ENCODE data around the gene EMP2. TPM values are rescaled to one million over a fixed set of nuclear protein-coding genes. Genes with fewer than 3 reads are reported as not detected.

EMP2 gene
- total RNA-seq, 1 donor from 2014 or later: 70.7 TPM

DNA sequence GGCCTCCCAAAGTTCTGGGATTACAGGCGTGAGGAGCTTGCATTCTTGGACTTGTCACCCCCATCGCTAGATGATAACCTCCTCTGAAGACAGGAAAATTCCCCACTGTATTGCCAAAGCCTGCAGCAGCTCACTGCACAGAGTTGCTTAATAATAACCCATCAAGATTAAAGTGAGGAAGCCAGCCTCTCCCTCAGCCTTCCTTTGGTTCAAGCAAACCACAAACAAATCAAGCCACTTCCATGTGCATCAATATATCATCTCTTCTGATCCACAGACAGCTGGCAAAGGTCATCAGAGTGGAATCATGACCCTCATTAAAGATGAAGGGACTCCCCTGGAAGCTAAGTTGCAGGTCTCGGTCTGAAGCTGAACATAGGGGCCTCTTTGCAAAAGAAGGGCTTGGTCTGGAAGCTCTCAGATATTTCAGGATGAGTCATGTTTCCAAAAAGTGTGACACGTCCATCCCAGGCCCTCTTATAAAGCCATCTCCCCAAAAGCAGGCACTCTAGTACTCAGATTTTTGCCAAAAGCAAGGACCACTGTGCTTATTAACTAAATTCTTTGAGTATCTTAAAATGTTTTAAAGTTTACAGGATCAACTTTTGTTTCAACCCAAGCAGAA lies 4.8 kb downstream of the EMP2 start:
- Histone ChIP-seq H3K4me3 (no peak overlapping the region), H3K27me3 (no peaks in the 10 kb centered on the region), H3K36me3 (no peaks in the 10 kb centered on the region), H3K27ac (no peak overlapping the region), H3K4me1 (peaks cover 34% of the 10 kb centered on the region), H3K9me3 (no peaks in the 10 kb centered on the region)
- TF ChIP-seq POLR2A (IDR thresholded peaks at IDR 0.05): no peak
- TF ChIP-seq, protein P1, sequence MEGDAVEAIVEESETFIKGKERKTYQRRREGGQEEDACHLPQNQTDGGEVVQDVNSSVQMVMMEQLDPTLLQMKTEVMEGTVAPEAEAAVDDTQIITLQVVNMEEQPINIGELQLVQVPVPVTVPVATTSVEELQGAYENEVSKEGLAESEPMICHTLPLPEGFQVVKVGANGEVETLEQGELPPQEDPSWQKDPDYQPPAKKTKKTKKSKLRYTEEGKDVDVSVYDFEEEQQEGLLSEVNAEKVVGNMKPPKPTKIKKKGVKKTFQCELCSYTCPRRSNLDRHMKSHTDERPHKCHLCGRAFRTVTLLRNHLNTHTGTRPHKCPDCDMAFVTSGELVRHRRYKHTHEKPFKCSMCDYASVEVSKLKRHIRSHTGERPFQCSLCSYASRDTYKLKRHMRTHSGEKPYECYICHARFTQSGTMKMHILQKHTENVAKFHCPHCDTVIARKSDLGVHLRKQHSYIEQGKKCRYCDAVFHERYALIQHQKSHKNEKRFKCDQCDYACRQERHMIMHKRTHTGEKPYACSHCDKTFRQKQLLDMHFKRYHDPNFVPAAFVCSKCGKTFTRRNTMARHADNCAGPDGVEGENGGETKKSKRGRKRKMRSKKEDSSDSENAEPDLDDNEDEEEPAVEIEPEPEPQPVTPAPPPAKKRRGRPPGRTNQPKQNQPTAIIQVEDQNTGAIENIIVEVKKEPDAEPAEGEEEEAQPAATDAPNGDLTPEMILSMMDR (IDR thresholded peaks at IDR 0.05): no peak
- TF ChIP-seq POLR2AphosphoS5 (IDR thresholded peaks at IDR 0.05; ENCODE audit: insufficient read depth in 1 of 2, low read depth in 1 of 2): no peak
- no peak for DNase-seq (ENCODE audit: extremely low spot score in 2 of 2)
- intact Hi-C loops (cut with DNase I): no loop called here

DNA sequence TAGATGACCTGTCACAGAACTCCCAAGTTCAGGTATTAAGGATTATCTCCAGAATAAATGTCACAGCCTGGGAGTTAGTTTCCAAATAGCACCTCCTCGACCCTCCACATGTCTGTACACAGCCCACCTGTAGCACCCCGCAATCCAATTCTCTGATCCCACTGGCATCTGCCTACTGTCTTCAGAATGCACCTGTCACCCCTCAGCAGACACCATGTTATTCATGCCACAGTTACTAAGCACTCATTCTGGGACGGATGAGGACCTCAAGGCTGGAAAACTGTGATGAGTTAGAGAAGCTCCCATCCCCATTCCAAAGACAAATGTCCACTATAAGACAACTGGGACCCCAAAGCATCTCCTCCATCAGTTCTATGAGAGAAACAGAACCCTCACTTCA lies 7.8 kb downstream of the EMP2 start:
- H3K36me3 ChIP-seq: no peaks in the 10 kb centered on the region
- no peak overlapping the region for H3K27ac ChIP-seq
- no peak overlapping the region for H3K4me3 ChIP-seq
- DNase-seq (ENCODE audit: extremely low spot score in 2 of 2): no peak
- peaks cover 27% of the 10 kb centered on the region for H3K4me1 ChIP-seq
- no peaks in the 10 kb centered on the region for H3K27me3 ChIP-seq
- TF ChIP-seq POLR2A (IDR thresholded peaks at IDR 0.05) (no peak), POLR2AphosphoS5 (IDR thresholded peaks at IDR 0.05; ENCODE audit: insufficient read depth in 1 of 2, low read depth in 1 of 2) (no peak)
- TF ChIP-seq, protein P1 (IDR thresholded peaks at IDR 0.05): no peak
- intact Hi-C loops (cut with DNase I): no loop called here
- no peaks in the 10 kb centered on the region for H3K9me3 ChIP-seq

- DNase-seq (ENCODE audit: extremely low spot score in 2 of 2): no peak
- Histone ChIP-seq H3K27me3 (no peaks in the 10 kb centered on the region), H3K27ac (no peak overlapping the region), H3K36me3 (no peaks in the 10 kb centered on the region), H3K4me3 (no peak overlapping the region), H3K9me3 (no peaks in the 10 kb centered on the region), H3K4me1 (peaks cover 15% of the 10 kb centered on the region)
- intact Hi-C loops (cut with DNase I): no loop called here
- TF ChIP-seq POLR2AphosphoS5 (IDR thresholded peaks at IDR 0.05; ENCODE audit: insufficient read depth in 1 of 2, low read depth in 1 of 2) (no peak), POLR2A (IDR thresholded peaks at IDR 0.05) (no peak)
- TF ChIP-seq, protein P1 (IDR thresholded peaks at IDR 0.05): no peak
Observed at GRCh38 chr16:10571354-10571753, 9.0 kb downstream of the EMP2 start.

- Histone ChIP-seq H3K4me3 (no peak overlapping the region), H3K4me1 (peaks cover 26% of the 10 kb centered on the region), H3K27me3 (no peaks in the 10 kb centered on the region), H3K9me3 (no peaks in the 10 kb centered on the region), H3K27ac (no peak overlapping the region), H3K36me3 (no peaks in the 10 kb centered on the region)
- intact Hi-C loops (cut with DNase I): no loop called here
- TF ChIP-seq, protein P1 (IDR thresholded peaks at IDR 0.05): no peak
- TF ChIP-seq POLR2A (IDR thresholded peaks at IDR 0.05) (no peak), POLR2AphosphoS5 (IDR thresholded peaks at IDR 0.05; ENCODE audit: insufficient read depth in 1 of 2, low read depth in 1 of 2) (no peak)
- DNase-seq (ENCODE audit: extremely low spot score in 2 of 2): no peak
Observed at GRCh38 chr16:10569621-10570020, 10.8 kb downstream of the EMP2 start.

- intact Hi-C loops (cut with DNase I): no loop called here
- no peaks in the 10 kb centered on the region for H3K36me3 ChIP-seq
- H3K4me1 ChIP-seq: peaks cover 35% of the 10 kb centered on the region
- TF ChIP-seq POLR2AphosphoS5 (IDR thresholded peaks at IDR 0.05; ENCODE audit: insufficient read depth in 1 of 2, low read depth in 1 of 2) (no peak), POLR2A (IDR thresholded peaks at IDR 0.05) (no peak)
- TF ChIP-seq, protein P1 (IDR thresholded peaks at IDR 0.05): no peak
- no peak overlapping the region for H3K27ac ChIP-seq
- H3K4me3 ChIP-seq: no peak overlapping the region
- DNase-seq (ENCODE audit: extremely low spot score in 2 of 2): no peak
- H3K27me3 ChIP-seq: no peaks in the 10 kb centered on the region
- no peaks in the 10 kb centered on the region for H3K9me3 ChIP-seq
Observed at GRCh38 chr16:10566613-10567012, 13.8 kb downstream of the EMP2 start.

All from vagina (tissue), 2 donors.